GM19025 (cell line): ENCODE results near the gene ALG11.

ENCODE experiments used
- ATAC-seq: cut with Tn5 transposase; IDR thresholded peaks from one replicate; pipeline ENCODE4 v1.9.1; 2021; ENCODE audit warnings: mild to moderate bottlenecking, low read depth, moderate library complexity; ENCODE audit not compliant: unreplicated experiment

Gene ALG11

GRCh38 chr13:51996641-51997040, 15.6 kb upstream of the ALG11 start:
- no peak for ATAC-seq

GRCh38 chr13:51997186-51997585, 15.0 kb upstream of the ALG11 start:
- ATAC-seq, result no peak

- no peak for ATAC-seq
Measured at GRCh38 chr13:51997641-51998330, 14.4 kb upstream of the ALG11 start.

- ATAC-seq, result no peak
Measured at GRCh38 chr13:51998723-51999509, 13.3 kb upstream of the ALG11 start.

- no peak for ATAC-seq
Measured at GRCh38 chr13:51999510-51999911, 12.7 kb upstream of the ALG11 start.

DNA sequence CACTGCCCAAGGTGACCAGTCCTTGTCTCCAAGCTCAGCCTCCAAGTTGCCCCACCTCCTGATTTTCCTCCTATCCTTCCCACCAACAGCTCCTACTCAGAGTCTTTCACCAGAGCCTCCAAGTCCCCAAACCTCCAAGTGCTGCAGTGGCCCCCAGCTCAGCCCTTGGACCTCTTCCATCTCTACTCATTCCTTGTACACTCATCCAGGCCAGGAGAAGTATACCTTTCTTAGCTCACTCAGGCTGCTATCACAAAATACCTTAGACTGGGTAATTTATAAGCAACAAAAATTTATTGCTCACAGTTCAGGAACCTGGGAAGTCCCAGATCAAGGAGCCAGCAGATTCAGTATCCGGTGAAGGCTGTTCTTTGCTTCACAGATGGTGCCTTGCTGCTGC, 12.3 kb upstream of the ALG11 start:
- no peak for ATAC-seq

GRCh38 chr13:52001120-52001731, 11.0 kb upstream of the ALG11 start:
- ATAC-seq, result no peak

DNA sequence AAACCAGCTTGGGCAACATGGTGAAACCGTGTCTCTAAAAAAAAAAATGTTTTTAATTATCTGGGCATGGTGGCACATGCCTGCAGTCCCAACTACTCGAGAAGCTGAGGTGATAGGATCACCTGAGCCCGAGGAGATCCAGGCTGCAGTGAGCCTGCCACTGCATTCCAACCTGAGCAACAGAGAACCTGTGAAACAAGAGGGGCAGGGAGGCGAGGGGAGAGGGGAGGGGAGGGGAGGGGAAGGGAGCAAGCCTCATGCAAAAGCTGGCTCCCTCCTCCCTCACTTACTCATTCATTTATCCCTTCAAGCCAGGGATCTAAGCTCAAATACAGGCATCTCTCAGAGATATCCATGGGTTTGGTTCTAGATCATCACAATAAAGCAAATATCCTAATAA, 9.8 kb upstream of the ALG11 start:
- ATAC-seq, result no peak

GRCh38 chr13:52003541-52003940, 8.7 kb upstream of the ALG11 start:
- ATAC-seq, result no peak

GRCh38 chr13:52004511-52005170, 7.6 kb upstream of the ALG11 start:
- ATAC-seq, result no peak

DNA sequence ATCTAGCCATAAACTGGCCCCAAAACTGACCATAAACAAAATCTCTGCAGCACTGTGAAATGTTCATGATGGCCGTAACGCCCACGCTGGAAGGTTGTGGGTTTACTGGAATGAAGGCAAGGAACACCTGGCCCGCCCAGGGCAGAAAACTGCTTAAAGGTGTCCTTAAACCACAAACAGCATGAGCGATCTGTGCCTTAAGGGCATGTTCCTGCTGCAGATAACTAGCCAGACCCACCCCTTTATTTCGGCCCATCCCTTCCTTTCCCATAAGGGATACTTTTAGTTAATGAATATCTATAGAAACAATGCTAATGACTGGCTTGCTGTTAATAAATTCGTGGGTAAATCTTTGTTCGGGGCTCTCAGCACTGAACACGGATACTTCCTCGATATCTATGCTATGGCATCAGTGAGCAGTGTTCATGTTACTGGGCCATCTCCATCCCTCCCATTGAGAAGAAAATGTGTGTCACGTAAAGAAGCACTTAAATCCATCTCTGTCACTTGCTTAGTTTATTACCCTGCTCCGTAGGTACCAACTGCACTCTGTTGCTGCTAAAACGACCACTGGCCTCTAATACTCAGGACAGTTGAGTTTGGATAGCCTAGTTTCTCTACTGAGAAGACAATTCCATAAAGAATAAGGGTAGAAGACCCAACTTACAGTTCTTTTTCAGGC, 6.2 kb upstream of the ALG11 start:
- ATAC-seq, result no peak

- no peak for ATAC-seq
Measured at GRCh38 chr13:52006523-52007245, 5.5 kb upstream of the ALG11 start.

- ATAC-seq, result no peak
Measured at GRCh38 chr13:52009946-52010345, 2.3 kb upstream of the ALG11 start.

DNA sequence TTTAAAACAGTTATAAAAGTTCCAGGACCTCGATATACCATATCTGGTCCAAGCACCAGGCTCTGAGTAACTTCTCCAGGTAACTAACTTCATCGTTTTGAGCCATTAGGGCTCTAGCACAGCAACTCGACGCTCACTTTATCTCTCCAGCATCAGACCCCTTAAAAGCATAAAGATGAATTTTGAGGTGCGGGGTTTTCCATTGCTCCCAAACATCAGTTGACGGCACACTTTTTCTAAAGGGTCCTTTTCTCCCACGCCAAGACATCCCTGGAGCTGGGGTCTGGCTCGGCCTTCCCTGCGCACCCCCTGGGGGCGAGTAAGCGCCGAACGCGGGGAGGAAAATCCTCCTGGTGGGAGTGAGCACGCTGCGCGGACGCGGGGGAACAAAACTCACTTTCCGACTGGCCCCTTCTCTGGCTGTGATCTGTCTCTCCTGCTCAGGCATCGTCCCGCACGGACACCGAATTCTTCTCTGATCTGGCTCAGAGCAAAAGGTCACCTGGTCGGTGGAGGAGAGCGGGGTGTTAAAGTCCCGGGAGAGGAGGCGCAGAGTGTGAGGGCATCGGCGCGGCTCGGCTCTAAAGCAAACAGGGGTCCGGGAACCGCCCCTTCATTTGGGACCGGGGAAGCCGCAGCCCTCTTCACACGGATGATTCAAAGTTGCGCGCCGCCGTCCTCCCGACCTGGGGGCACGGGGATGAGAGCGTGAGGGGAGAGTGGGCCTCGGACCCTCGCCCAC, 1.1 kb upstream of the ALG11 start, which contains the start of gene ATP7B:
TSS of gene ATP7B (minus strand) at position 561 of the 742 bp plus-strand sequence. CDS start at position 448, 113 bp downstream.
- ATAC-seq, result no peak

- ATAC-seq, result no peak
Measured at GRCh38 chr13:52012512-52012836, 276 bp downstream of the ALG11 start.

DNA sequence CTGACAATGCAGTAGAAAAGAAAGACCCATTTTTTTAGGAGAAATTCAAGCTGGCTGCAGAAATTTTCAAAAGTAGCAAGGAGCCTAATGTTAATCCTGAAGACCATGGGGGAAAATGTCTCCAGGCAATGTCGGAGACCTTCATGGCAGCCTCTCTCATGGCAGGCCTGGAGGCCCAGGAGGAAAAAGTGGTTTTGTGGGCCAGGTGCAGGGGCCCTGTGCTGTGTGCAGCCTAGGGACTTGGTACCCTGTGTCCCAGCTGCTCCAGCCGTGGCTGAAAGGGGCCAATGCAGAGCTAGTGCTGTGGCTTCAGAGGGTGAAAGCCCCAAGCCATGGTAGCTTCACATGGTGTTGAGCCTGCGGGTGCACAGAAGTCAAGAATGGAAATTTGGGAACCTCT, 4.1 kb downstream of the ALG11 start:
- ATAC-seq, result no peak

DNA sequence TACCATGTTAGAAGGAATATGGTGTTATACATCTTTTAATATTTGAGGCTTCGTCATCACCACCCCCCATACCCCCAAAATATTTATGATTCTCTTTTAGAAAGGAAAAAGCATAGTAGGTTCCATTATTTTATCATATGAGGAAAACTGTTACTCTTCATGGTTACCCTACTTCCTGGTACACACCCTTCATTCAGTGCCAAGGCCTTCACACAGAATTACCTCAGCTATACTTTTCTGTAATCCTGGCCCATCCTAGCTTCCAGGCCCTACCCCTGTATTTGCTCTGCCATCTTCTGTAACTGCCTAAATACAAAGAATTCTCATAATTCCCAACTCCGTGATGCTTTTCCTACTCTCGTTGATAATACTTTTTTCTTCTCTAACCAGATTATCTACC, 8.0 kb downstream of the ALG11 start:
- ATAC-seq, result no peak

GRCh38 chr13:52022356-52022755, 10.2 kb downstream of the ALG11 start:
- ATAC-seq, result no peak

- no peak for ATAC-seq
Measured at GRCh38 chr13:52024481-52024880, 12.3 kb downstream of the ALG11 start, which contains the start of gene UTP14C. TSS of gene UTP14C (plus strand) at chr13:52024691. CDS start at chr13:52028805, 4,114 bp downstream.
